HS-5 (cell line): Measurements from ENCODE around the gene HARS1.
"Not testable (repeated sequence)": the region's sequence is repeated elsewhere in the genome, so short reads cannot be mapped to it uniquely, and the experiment has no call there.

Source experiments
- DNase-seq: peaks from one replicate; pipeline ENCODE4 v3.0.0-alpha.2; 2012; ENCODE audit warnings: low read depth

Gene HARS1

DNA sequence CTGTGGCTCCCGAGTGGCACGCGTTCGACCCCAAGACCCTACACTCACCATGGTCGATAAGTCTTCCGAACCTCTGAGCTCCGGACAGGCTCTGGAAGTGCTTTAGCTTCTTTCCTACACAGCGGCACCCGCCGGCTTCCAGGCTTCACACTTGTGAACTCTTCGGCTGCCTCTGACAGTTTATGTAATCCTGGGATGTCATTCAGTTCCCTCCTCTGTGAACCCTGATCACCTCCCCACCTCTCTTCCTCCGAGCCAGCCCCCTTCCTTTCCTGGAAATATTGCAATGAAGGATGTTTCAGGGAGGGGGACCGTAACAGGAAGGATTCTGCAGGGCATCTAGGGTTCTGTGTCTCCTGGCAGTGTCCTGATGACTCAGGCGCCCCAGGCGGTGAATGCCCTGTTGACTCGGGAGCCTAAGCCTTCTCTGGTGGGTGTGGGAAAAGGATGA, 58.1 kb downstream of the HARS1 start, which contains the start of gene CD14:
Gene CD14 (minus strand): TSS at position 155 of the 451 bp plus-strand sequence. CDS start 104 bp downstream, at position 51.
- no peak for DNase-seq

DNA sequence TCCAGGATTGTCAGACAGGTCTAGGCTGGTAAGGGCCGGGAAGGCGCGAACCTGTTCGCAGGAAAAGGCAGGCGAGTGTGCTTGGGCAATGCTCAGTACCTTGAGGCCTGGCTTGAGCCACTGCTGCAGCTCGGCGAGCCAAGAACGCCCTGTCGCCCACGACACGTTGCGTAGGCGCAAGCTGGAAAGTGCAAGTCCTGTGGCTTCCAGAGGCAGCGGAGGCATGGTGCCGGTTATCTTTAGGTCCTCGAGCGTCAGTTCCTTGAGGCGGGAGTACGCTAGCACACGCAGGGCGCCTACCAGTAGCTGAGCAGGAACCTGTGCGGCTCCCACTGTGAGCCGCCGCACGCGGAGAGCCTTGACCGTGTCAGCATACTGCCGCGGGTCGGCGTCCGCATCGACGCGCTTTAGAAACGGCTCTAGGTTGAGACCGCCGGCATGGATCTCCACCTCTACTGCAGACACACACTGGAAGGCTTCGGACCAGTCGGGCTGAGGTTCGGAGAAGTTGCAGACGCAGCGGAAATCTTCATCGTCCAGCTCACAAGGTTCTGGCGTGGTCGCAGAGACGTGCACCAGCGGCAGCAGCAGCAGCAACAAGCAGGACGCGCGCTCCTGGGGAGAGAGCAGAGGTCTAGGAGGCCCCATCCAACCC, 58.7 kb downstream of the HARS1 start:
- no peak for DNase-seq

DNA sequence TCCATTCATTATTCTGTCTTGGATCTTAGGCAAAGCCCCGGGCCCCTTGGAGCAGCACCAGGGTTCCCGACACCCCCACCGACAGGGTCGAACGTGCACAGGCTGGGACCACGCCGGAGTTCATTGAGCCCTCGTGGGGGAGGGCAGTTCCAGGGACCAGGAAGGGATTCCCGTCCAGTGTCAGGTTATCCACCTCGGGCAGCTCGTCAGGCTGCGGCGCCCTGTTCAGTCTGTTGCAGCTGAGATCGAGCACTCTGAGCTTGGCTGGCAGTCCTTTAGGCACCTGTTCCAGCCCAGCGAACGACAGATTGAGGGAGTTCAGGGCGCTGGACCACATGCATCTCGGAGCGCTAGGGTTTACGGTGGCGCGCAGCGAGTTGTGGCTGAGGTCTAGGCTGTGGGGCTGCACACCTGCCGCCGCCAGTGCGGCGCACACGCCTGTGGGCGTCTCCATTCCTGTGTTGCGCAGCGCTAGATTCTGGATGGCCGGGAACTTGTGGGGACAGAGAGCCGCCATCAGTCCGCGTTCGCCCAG, 59.3 kb downstream of the HARS1 start:
- DNase-seq = no peak

DNA sequence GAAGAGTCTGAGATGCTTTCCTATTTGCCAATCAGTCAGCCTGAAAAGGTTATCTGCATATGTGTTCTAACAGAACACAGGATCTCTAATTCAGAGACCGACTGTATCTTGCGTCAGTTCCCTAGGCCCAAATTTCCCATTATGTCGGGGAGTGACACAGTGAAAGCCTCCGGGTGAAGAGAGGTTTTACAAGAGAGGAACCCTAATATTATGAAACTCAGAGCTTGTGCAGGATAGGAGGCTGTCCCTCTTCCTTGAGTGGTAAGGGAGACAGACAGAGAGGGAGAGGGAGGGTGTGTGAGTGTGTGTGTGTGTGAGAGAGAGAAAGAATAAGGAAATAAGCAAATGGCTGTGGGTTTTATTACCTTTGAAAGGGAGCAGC, 60.1 kb downstream of the HARS1 start:
- DNase-seq = no peak

DNA sequence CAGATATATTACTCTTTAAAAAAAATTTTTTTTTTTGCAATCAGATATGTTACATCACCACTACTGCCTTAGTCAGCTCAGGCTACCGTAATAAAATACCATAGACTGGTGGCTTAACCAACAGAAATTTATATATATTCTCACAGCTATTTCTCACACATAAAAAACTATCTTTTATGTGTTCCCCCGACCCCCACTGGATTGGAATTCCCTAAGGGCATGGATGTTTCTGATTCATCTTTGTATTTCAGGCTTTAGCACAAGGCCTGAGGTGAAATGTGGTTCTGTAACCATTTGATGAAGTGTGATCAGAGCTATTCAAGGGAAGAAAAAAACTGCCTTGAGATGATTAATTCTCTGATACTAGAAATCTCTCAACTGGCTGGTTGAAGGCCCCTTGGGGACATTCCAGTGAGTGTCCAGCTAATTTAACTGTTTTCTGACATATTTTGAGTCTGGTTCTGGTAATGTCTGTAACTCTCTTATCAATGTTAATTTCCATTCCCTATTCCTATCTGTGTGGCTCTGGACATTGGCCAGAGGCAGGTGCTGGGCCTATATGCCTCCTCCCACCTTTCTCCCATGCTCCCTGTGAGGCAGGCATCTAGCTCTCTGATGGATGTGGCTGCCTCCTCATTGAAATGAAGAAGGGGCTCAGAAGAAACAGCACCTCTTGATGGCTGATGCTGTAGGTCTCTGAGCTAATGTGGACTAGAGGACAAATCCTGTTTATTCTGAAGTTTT, 60.7 kb downstream of the HARS1 start:
- no peak for DNase-seq

DNA sequence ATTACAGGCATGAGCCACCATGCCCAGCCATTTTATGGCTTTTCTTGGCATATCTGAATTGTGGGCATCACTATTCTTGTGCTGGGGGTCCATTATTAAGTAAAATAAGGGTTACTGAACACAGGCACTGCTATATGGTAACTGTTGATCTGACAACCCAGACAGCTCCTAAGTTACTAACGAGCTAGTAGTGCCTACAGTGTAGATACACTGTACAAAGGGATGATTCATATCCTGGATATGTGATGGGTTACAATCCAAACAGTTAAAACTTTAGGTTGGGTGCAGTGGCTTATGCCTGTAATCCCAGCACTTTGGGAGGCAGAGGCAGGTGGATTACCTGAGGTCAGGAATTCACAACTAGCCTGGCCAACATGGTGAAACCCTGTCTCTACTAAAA, 62.5 kb downstream of the HARS1 start:
- no peak for DNase-seq

DNA sequence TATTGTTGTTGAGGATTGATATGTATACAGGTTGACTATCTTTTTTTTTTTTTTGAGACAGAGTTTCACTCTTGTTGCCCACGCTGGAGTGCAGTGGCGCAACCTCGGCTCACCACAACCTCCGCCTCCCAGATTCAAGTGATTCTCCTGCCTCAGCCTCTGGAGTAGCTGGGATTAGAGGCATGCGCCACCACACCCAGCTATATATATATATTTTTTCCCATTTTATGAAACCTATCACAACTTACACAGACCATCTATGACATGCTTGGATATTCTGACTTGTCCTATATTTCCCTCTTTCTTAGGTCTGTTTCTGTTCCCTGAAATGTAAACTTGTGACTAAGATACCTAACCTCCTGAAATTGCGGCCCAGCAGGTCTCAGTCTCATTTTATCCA, 63.2 kb downstream of the HARS1 start:
- no peak for DNase-seq

DNA sequence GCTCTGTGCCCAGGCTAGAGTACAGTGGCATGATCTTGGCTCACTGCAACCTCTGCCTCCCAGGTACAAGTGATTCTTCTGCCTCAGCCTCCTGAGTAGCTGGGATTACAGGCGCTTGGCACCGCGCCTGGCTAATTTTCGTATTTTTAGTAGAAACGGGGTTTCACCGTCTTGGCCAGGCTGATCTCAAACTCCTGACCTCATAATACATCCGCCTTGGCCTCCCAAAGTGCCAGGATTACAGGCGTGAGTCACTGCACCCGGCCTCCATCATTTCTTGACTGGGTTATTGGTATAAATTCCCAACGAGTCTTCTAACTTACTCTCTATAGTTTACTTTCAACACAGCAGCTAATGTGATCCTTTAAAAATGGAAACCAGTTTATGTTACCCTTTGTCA, 66.3 kb downstream of the HARS1 start:
- not testable (repeated sequence) for DNase-seq
